Osteocyte (in vitro differentiated cells): ENCODE results near the gene LHX3. TPM values are rescaled to one million over a fixed set of nuclear protein-coding genes. Genes with fewer than 3 reads are reported as not detected.

ENCODE experiments used
- DNase-seq: peaks from one replicate; pipeline ENCODE4 v3.0.0; 2021; ENCODE audit warnings: mixed read lengths; ENCODE audit not compliant: unreplicated experiment; ENCODE audit errors: extremely low spot score
- H3K27ac Mint-ChIP-seq: one replicate; pipeline ENCODE4 v1.8.0; 2021; ENCODE audit warnings: mild to moderate bottlenecking, mixed read lengths; ENCODE audit not compliant: unreplicated experiment
- H3K27me3 Mint-ChIP-seq: one replicate; pipeline ENCODE4 v1.8.0; 2021; ENCODE audit warnings: mixed read lengths; ENCODE audit not compliant: unreplicated experiment
- H3K36me3 Mint-ChIP-seq: one replicate; pipeline ENCODE4 v1.8.0; 2021; ENCODE audit warnings: mixed read lengths; ENCODE audit not compliant: unreplicated experiment
- H3K4me1 Mint-ChIP-seq: one replicate; pipeline ENCODE4 v1.8.0; 2021; ENCODE audit warnings: mixed read lengths; ENCODE audit not compliant: unreplicated experiment
- H3K4me3 Mint-ChIP-seq: one replicate; pipeline ENCODE4 v1.8.0; 2021; ENCODE audit warnings: mild to moderate bottlenecking, moderate library complexity, mixed read lengths; ENCODE audit not compliant: unreplicated experiment
- H3K9me3 Mint-ChIP-seq: one replicate; pipeline ENCODE4 v1.8.0; 2021; ENCODE audit warnings: mixed read lengths; ENCODE audit not compliant: unreplicated experiment
- total RNA-seq: library from RNA; stranded (reverse); gene quantifications from 2 replicates; pipeline ENCODE4 v1.2.1, GENCODE V29; 2021
- TF ChIP-seq, protein P1 (sequence below): fragments of 200-600 bp; sonication (generic); IDR thresholded peaks from 2 replicates; pipeline ENCODE4 v1.5.0; 2021; ENCODE audit warnings: antibody characterized with exemption, mild to moderate bottlenecking, moderate library complexity

LHX3 gene
- total RNA-seq, 1 donor from 2014 or later: not detected

DNA sequence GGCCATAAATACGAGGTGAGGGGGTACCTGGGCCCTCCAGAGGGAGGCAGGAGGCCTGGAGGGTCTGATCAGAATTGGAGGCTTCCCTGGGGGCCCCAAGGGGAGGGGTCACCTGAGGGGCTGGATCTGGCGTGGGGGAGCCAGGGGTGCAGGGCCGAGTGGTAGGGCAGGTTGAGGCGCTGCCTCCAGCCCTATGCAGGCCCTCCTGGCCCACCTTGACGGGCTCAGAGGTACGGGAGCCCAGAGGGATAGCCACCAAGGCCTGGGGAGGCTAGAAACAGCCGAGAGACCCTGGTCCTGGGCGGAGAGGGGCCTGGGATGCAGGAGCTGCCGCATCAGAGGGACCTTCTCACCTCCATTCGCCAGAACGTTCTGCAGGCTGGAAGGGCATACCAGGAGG, 24.3 kb downstream of the LHX3 start:
- Mint-ChIP-seq H3K27ac (no peak overlapping the region), H3K9me3 (no peaks in the 10 kb centered on the region), H3K4me1 (no peaks in the 10 kb centered on the region), H3K4me3 (no peak overlapping the region), H3K27me3 (peaks cover 28% of the 10 kb centered on the region), H3K36me3 (no peaks in the 10 kb centered on the region)
- no peak for DNase-seq
- TF ChIP-seq, protein P1, sequence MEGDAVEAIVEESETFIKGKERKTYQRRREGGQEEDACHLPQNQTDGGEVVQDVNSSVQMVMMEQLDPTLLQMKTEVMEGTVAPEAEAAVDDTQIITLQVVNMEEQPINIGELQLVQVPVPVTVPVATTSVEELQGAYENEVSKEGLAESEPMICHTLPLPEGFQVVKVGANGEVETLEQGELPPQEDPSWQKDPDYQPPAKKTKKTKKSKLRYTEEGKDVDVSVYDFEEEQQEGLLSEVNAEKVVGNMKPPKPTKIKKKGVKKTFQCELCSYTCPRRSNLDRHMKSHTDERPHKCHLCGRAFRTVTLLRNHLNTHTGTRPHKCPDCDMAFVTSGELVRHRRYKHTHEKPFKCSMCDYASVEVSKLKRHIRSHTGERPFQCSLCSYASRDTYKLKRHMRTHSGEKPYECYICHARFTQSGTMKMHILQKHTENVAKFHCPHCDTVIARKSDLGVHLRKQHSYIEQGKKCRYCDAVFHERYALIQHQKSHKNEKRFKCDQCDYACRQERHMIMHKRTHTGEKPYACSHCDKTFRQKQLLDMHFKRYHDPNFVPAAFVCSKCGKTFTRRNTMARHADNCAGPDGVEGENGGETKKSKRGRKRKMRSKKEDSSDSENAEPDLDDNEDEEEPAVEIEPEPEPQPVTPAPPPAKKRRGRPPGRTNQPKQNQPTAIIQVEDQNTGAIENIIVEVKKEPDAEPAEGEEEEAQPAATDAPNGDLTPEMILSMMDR: no peak

DNA sequence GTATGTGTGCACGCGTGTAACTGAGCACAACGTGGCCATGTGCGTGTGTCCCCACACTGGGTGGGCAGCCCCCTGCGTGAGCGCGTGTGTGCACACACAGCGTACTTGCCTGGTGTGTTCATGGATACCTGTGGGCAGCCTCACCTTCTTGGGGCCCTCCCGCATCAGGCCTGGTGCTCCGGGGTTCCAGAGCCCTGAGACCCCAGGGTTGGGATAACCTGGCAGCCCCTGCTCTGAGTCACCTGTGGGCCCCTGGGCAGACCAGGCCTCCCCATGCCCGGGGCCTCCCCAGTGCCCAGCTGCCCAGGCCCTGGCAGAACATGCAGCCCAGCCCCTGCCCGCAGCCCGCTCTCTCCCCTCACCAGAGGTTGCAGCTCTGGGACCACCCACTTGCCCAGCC, 25.2 kb downstream of the LHX3 start:
- H3K36me3 Mint-ChIP-seq: no peaks in the 10 kb centered on the region
- H3K27me3 Mint-ChIP-seq: peaks cover 22% of the 10 kb centered on the region
- DNase-seq: no peak
- H3K27ac Mint-ChIP-seq: no peak overlapping the region
- H3K4me1 Mint-ChIP-seq: no peaks in the 10 kb centered on the region
- H3K4me3 Mint-ChIP-seq: no peak overlapping the region
- H3K9me3 Mint-ChIP-seq: no peaks in the 10 kb centered on the region
- TF ChIP-seq, protein P1: no peak

DNA sequence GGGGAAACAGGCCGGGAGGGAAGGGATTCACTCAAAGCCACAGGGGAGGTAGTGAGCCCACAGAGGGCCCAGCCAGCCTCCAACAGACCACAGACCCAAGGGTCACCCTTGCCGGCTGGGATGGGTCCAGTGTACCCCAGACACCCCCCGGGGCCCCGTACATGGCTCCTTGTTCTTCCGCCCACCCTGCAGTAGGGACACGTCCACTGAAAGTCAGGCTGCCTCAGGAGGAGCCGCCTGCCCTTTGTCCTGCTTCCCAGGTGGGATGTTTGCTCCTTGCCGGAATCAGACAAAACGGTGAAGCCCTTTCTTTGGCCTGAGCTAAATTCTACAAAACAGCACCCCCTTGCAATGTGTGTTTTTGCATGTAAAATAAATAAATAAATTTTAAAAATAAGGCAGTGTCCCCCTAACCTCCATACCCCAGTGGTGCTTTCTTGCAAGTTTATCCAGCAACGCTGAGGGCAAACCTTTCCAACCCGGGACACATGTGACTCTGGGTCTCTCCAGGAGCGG, 25.8 kb downstream of the LHX3 start:
- Mint-ChIP-seq H3K27ac (no peak overlapping the region), H3K4me1 (no peaks in the 10 kb centered on the region), H3K27me3 (peaks cover 18% of the 10 kb centered on the region), H3K4me3 (no peak overlapping the region), H3K36me3 (no peaks in the 10 kb centered on the region), H3K9me3 (no peaks in the 10 kb centered on the region)
- no peak for DNase-seq
- TF ChIP-seq, protein P1: no peak

DNA sequence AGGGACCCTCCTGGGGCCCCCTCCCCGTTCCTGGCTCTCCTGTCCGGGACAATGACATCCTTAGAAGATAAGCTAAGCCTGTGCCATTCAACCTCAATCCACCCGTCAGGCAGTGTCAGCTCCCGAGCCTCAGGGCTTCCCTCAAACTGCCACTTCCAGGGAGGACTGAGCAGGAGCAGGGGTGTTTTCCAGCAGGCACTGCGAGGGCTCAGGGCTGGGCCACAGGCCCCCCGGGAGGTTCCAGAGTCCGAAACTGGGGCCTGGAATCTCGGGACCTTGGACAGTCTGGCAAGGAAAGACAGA, 26.2 kb downstream of the LHX3 start:
- no peaks in the 10 kb centered on the region for H3K36me3 Mint-ChIP-seq
- TF ChIP-seq, protein P1: no peak
- H3K9me3 Mint-ChIP-seq: no peaks in the 10 kb centered on the region
- H3K4me3 Mint-ChIP-seq: no peak overlapping the region
- no peak overlapping the region for H3K27ac Mint-ChIP-seq
- no peaks in the 10 kb centered on the region for H3K4me1 Mint-ChIP-seq
- no peak for DNase-seq
- peaks cover 17% of the 10 kb centered on the region for H3K27me3 Mint-ChIP-seq

DNA sequence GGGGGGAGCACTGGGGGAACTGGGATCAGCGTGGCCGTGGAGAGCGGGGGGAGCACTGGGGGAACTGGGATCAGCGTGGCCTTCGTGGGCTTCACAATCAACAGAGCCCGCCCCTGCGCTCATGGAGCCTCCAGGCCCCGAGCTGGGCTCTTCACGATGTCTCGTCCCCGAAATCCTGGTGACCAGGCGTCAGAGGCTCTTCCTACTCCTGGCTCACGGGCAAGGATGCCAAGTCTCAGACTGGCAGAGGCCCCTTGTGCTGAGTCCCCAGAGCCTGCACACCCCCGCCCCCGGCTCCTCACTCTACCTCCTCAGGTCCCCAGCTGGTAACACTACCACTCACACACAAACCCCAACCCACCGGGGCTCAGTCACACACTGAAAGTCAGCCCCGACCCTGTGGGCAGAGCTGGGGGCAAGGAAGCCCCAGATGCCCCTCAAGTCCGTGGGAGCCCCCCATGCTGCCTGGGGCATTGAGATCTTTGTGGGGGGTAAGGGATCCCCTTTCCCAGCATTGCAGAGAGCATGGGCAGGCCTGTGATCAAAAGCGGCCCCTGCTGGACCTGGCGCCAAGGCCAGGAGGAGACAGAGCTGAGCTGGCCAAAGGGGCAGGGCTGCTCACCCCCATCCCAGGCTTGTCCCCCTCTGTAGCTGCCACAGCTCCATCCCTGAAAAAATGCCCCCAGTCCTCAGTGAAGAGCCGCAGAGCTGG, 26.7 kb downstream of the LHX3 start:
- Mint-ChIP-seq H3K4me1 (no peaks in the 10 kb centered on the region), H3K9me3 (no peaks in the 10 kb centered on the region), H3K36me3 (no peaks in the 10 kb centered on the region), H3K4me3 (no peak overlapping the region), H3K27me3 (peaks cover 17% of the 10 kb centered on the region), H3K27ac (no peak overlapping the region)
- no peak for DNase-seq
- TF ChIP-seq, protein P1: no peak
